OCI-LY7 (cell line): ENCODE results near the gene NAV3. TPM values are rescaled to one million over a fixed set of nuclear protein-coding genes. Genes with fewer than 3 reads are reported as not detected.

Experiments used
- BruUV-seq: library from RNA; stranded (reverse); fragments of 400-500 nt; replicated peaks from 2 replicates; lab custom pipeline; 2021; lab: Mats Ljungman, UMichigan
- CTCF ChIA-PET: fragments of 300-600 bp; sonication (Branson Sonifier 250); formaldehyde crosslinking; loops from one replicate; lab custom pipeline; 2022; ENCODE audit warnings: antibody characterized with exemption; ENCODE audit not compliant: unreplicated experiment; lab: Charles Lee
- POLR2A ChIA-PET: fragments of 300-600 bp; sonication (Branson Sonifier 250); formaldehyde crosslinking; loops from one replicate; lab custom pipeline; 2022; ENCODE audit warnings: antibody characterized with exemption; lab: Charles Lee
- DNase-seq: peaks from one replicate; pipeline ENCODE4 v3.0.0-alpha.2; 2015; ENCODE audit warnings: low spot score
- H2AFZ ChIP-seq: fragments of 200-600 bp; sonication (generic), shearing (Covaris generic); 2 replicates; pipeline ENCODE4 v1.6.1; 2014; ENCODE audit warnings: mild to moderate bottlenecking, antibody characterized with exemption, low read length, moderate library complexity
- H3K27ac ChIP-seq: fragments of 200-600 bp; sonication (generic); 2 replicates; pipeline ENCODE4 v1.5.1; 2014; ENCODE audit warnings: mixed run types, low read depth, mild to moderate bottlenecking, moderate library complexity, low read length, inconsistent platforms; ENCODE audit not compliant: poor library complexity, severe bottlenecking
- H3K36me3 ChIP-seq: fragments of 200-600 bp; sonication (generic); 2 replicates; pipeline ENCODE4 v1.6.1; 2014; ENCODE audit warnings: mild to moderate bottlenecking, antibody characterized with exemption, low read length, moderate library complexity, mixed read lengths; ENCODE audit not compliant: insufficient read depth
- H3K4me1 ChIP-seq: fragments of 200-600 bp; sonication (generic); 2 replicates; pipeline ENCODE4 v1.5.1; 2014; ENCODE audit warnings: mild to moderate bottlenecking, low read length; ENCODE audit not compliant: insufficient read depth, poor library complexity, severe bottlenecking
- H3K4me2 ChIP-seq: fragments of 200-600 bp; sonication (generic); 2 replicates; pipeline ENCODE4 v1.6.1; 2014; ENCODE audit warnings: mild to moderate bottlenecking, low read length
- H3K4me3 ChIP-seq: fragments of 200-600 bp; sonication (generic); 2 replicates; pipeline ENCODE4 v1.5.1; 2014; ENCODE audit warnings: mild to moderate bottlenecking, low read depth, low read length; ENCODE audit not compliant: poor library complexity, severe bottlenecking
- H3K79me2 ChIP-seq: fragments of 200-600 bp; sonication (generic); 2 replicates; pipeline ENCODE4 v1.6.1; 2016; ENCODE audit warnings: low read depth, mild to moderate bottlenecking, low read length, moderate library complexity, mixed read lengths; ENCODE audit not compliant: insufficient read depth
- H3K9me2 ChIP-seq: fragments of 200-600 bp; sonication (generic); 2 replicates; pipeline ENCODE4 v1.6.1; 2016; ENCODE audit warnings: mild to moderate bottlenecking, low read length, mixed read lengths; ENCODE audit not compliant: insufficient read depth
- H3K9me3 ChIP-seq: fragments of 200-600 bp; sonication (generic); 2 replicates; pipeline ENCODE4 v1.6.1; 2014; ENCODE audit warnings: mild to moderate bottlenecking, mixed run types, low read length, mixed read lengths
- H4K20me1 ChIP-seq: fragments of 200-600 bp; sonication (generic); 2 replicates; pipeline ENCODE4 v1.6.1; 2014; ENCODE audit warnings: mild to moderate bottlenecking, antibody characterized with exemption, low read length, moderate library complexity, mixed read lengths; ENCODE audit not compliant: insufficient read depth
- CTCF ChIP-seq: fragments of 200-600 bp; sonication (generic); conservative IDR thresholded peaks from 2 replicates; pipeline ENCODE4 v1.5.1; 2014; ENCODE audit warnings: mild to moderate bottlenecking, antibody characterized with exemption, low read length, moderate library complexity, mixed read lengths
- EZH2phosphoT487 ChIP-seq: fragments of 200-600 bp; sonication (generic); IDR thresholded peaks from 2 replicates; pipeline ENCODE4 v1.6.1; 2018; ENCODE audit warnings: low read depth, borderline replicate concordance, mild to moderate bottlenecking, mixed run types, antibody characterized with exemption, low read length, moderate library complexity, mixed read lengths
- intact Hi-C: fragments of 100-400 bp; cut with micrococcal nuclease; formaldehyde crosslinking; loops from one replicate; pipeline ENCODE4 v1.10.0; 2022; ENCODE audit not compliant: unreplicated experiment
- total RNA-seq, 2 experiments: library from RNA; depleted of rRNA in 1 of 2; stranded (reverse); fragments of >200 nt in 1 of 2; shearing (Covaris generic) in 1 of 2; gene quantifications; 2 replicates each; pipeline ENCODE4 v1.2.3, GENCODE V29; 2014 to 2022

NAV3 gene
- total RNA-seq, 2 experiments from 2014 or later: 0.68 to 1.6 TPM

- H3K9me3 ChIP-seq: no peaks in the 10 kb centered on the region
- TF ChIP-seq CTCF (no peak), EZH2phosphoT487 (no peak)
- DNase-seq: no peak
- no peak overlapping the region for H2AFZ ChIP-seq
- H3K4me2 ChIP-seq: no peak overlapping the region
- ChIA-PET CTCF (no interaction called here), POLR2A (interaction anchor here (1.2 kb wide), 1 partner anchor 273 kb away, joined by 3 read pairs; no protein-coding TSS in a partner anchor)
- no peaks in the 10 kb centered on the region for H3K36me3 ChIP-seq
- H4K20me1 ChIP-seq: no peaks in the 10 kb centered on the region; the same call in 1 of the 2 replicates
- intact Hi-C loops: no loop called here
- no peaks in the 10 kb centered on the region for H3K9me2 ChIP-seq
- no peak overlapping the region for H3K4me3 ChIP-seq
- H3K79me2 ChIP-seq: no peaks in the 10 kb centered on the region
- no peaks in the 10 kb centered on the region for H3K4me1 ChIP-seq
- BruUV-seq: no TSS peak
- H3K27ac ChIP-seq: no peak overlapping the region
Measured at GRCh38 chr12:78194448-78194847, 363.8 kb downstream of the NAV3 start.

- no TSS peak for BruUV-seq
Measured at GRCh38 chr12:78198896-78199295, 368.2 kb downstream of the NAV3 start.

More at GRCh38 chr12:78198896-78199295, 368.2 kb downstream of the NAV3 start:
- Histone ChIP-seq H3K4me2 (no peak overlapping the region), H4K20me1 (no peaks in the 10 kb centered on the region), H3K9me2 (no peaks in the 10 kb centered on the region), H3K9me3 (no peaks in the 10 kb centered on the region), H3K79me2 (no peaks in the 10 kb centered on the region), H3K4me3 (no peak overlapping the region), H3K27ac (no peak overlapping the region), H3K4me1 (no peaks in the 10 kb centered on the region), H3K36me3 (no peaks in the 10 kb centered on the region), H2AFZ (no peak overlapping the region)
- POLR2A ChIA-PET: interaction anchor here (0.7 kb wide), 1 partner anchor 224 kb away, joined by 3 read pairs; no protein-coding TSS in a partner anchor
- TF ChIP-seq CTCF (no peak), EZH2phosphoT487 (no peak)
- intact Hi-C loops: no loop called here
- no peak for DNase-seq
- CTCF ChIA-PET: no interaction called here
